ENCODE measurements around the gene ARL6IP4.

DNA sequence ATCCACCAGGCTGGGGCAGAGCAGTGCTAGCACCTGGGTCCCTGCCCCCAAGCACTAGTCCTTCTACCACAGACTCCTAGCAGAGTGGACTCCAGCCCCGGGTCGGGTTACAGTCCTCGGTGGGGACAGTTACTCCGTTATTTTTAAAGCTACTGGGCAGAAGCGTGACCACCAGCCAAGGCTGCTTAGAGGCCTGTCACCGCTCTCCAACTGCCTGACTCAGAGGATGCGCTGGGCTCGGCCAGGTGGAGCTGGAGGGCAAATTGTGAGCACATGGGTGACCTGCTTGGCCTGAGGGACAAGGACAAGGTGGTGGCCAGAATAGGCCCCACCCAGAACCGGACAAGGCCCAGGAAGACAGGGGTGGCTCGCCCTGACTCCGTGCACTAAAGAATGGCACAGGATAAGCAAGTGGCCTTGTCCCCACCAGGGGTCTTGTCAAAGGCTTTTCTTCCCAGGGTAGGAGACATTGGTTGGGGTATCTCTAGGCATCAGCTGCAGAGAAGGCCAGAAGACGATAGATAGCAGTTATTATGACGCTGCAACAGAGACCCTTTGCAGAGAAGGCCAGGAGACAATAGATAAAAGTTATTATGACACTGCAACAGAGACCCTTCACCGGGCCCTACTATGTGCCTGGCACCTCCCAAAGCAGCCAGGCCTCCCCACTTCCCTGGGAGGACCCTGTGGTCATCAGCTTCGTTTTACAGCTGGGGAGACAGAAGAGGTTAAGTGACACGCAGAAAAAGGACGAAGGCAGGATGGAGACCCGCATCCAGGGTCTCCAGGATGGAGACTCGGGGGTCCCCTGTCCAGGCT is 15.8 kb upstream of the ARL6IP4 start:
- no peak for TF ChIP-seq POLR2A (IDR thresholded peaks at IDR 0.05)
- TF ChIP-seq, protein P1, sequence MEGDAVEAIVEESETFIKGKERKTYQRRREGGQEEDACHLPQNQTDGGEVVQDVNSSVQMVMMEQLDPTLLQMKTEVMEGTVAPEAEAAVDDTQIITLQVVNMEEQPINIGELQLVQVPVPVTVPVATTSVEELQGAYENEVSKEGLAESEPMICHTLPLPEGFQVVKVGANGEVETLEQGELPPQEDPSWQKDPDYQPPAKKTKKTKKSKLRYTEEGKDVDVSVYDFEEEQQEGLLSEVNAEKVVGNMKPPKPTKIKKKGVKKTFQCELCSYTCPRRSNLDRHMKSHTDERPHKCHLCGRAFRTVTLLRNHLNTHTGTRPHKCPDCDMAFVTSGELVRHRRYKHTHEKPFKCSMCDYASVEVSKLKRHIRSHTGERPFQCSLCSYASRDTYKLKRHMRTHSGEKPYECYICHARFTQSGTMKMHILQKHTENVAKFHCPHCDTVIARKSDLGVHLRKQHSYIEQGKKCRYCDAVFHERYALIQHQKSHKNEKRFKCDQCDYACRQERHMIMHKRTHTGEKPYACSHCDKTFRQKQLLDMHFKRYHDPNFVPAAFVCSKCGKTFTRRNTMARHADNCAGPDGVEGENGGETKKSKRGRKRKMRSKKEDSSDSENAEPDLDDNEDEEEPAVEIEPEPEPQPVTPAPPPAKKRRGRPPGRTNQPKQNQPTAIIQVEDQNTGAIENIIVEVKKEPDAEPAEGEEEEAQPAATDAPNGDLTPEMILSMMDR (IDR thresholded peaks at IDR 0.05) = no peak

All from lower leg skin (tissue), 3 donors.